GM12878 (cell line): ENCODE results near the gene NDRG4. TPM values are rescaled to one million over a fixed set of nuclear protein-coding genes. Genes with fewer than 3 reads are reported as not detected.

Source experiments
- ATAC-seq: fragments of 200-7000 bp; cut with Tn5 transposase; 3 replicates; pipeline ENCODE4 v1.9.1; 2020; ENCODE audit warnings: mild to moderate bottlenecking, moderate library complexity
- BruUV-seq: library from RNA; stranded (reverse); fragments of 400-500 nt; replicated peaks from 2 replicates; lab custom pipeline; 2021; lab: Mats Ljungman, UMichigan
- CTCF ChIA-PET: fragments of 300-600 bp; sonication (Branson Sonifier 250); formaldehyde crosslinking; extraction: SDS; loops from one replicate; lab custom pipeline; 2021; ENCODE audit warnings: inconsistent platforms; lab: Yijun Ruan, JAX
- POLR2A ChIA-PET: fragments of 350-600 bp; formaldehyde crosslinking; extraction: SDS; loops from one replicate; lab custom pipeline; 2021; ENCODE audit warnings: inconsistent platforms; lab: Charles Lee
- RAD21 ChIA-PET: fragments of 300-600 bp; sonication (Branson Sonifier 250); formaldehyde crosslinking; loops from one replicate; lab custom pipeline; 2023; ENCODE audit warnings: antibody characterized with exemption; ENCODE audit not compliant: unreplicated experiment; lab: Charles Lee
- SMC1A ChIA-PET: fragments of 300-600 bp; sonication (Branson Sonifier 250); formaldehyde crosslinking; loops from one replicate; lab custom pipeline; 2023; ENCODE audit not compliant: unreplicated experiment, uncharacterized antibody; lab: Charles Lee
- DNase-seq: peaks from one replicate; pipeline ENCODE4 v3.0.0-alpha.2; 2011; ENCODE audit warnings: low read depth, low spot score
- FAIRE-seq: peaks from 3 replicates; lab custom pipeline; 2011; peaks lifted over from hg19 to GRCh38; lab: Jason Lieb, UNC
- H2AFZ ChIP-seq: 2 replicates; pipeline ENCODE4 v1.6.0; 2011; ENCODE audit warnings: low read depth, low read length, control low read depth; ENCODE audit not compliant: control insufficient read depth
- H3K27ac ChIP-seq: 2 replicates; pipeline ENCODE4 v1.5.1; 2011; ENCODE audit warnings: control low read depth; ENCODE audit not compliant: control insufficient read depth, insufficient read depth
- H3K27me3 ChIP-seq, 2 experiments: replicated peaks in 1 of 2; 2 replicates each; pipeline versions ENCODE4 v1.6.0 to v1.6.1; 2011; ENCODE audit warnings: low read length in 1 of 2; ENCODE audit not compliant: control insufficient read depth in 2 of 2, insufficient read depth in 2 of 2
- H3K36me3 ChIP-seq, 2 experiments: 2 replicates each; pipeline ENCODE4 v1.5.1; 2011; ENCODE audit warnings: low read length in 1 of 2; ENCODE audit not compliant: control insufficient read depth in 2 of 2, insufficient read depth in 2 of 2
- H3K4me1 ChIP-seq: 2 replicates; pipeline ENCODE4 v1.6.1; 2011; ENCODE audit warnings: mild to moderate bottlenecking, low read length, moderate library complexity, mixed read lengths; ENCODE audit not compliant: control insufficient read depth, insufficient read depth
- H3K4me2 ChIP-seq: 2 replicates; pipeline ENCODE4 v1.6.0; 2011; ENCODE audit warnings: control low read depth; ENCODE audit not compliant: control insufficient read depth, insufficient read depth
- H3K4me3 ChIP-seq: fragments of 200-600 bp; sonication (generic); 2 replicates; pipeline ENCODE4 v1.5.1; 2016
- H3K79me2 ChIP-seq: 2 replicates; pipeline ENCODE4 v1.6.0; 2011; ENCODE audit warnings: low read length; ENCODE audit not compliant: control insufficient read depth, insufficient read depth
- H3K9ac ChIP-seq: 2 replicates; pipeline ENCODE4 v1.8.0; 2011; ENCODE audit warnings: low read length, control low read depth, mixed read lengths; ENCODE audit not compliant: control insufficient read depth, insufficient read depth
- H3K9me3 ChIP-seq: replicated peaks from 3 replicates; pipeline ENCODE4 v1.5.1; 2011; ENCODE audit warnings: mild to moderate bottlenecking, low read length; ENCODE audit not compliant: control insufficient read depth, insufficient read depth
- H4K20me1 ChIP-seq: 2 replicates; pipeline ENCODE4 v1.6.0; 2011; ENCODE audit not compliant: control insufficient read depth, insufficient read depth
- BCL11A ChIP-seq: IDR thresholded peaks from 2 replicates; pipeline ENCODE4 v1.6.1; 2011; ENCODE audit warnings: low read depth, low read length
- FOXK2 ChIP-seq: fragments of 450-650 bp; IDR thresholded peaks from 2 replicates; pipeline ENCODE4 v1.6.1; 2017; ENCODE audit warnings: mild to moderate bottlenecking, moderate library complexity
- PBX3 ChIP-seq: IDR thresholded peaks from 2 replicates; pipeline ENCODE4 v1.6.1; 2011; ENCODE audit warnings: mild to moderate bottlenecking, low read depth, low read length, moderate library complexity; ENCODE audit not compliant: insufficient replicate concordance
- PML ChIP-seq: IDR thresholded peaks from 2 replicates; pipeline ENCODE4 v1.6.1; 2012; ENCODE audit warnings: low read length, inconsistent platforms
- SMC3 ChIP-seq: IDR thresholded peaks from 2 replicates; pipeline ENCODE4 v1.6.1; 2011; ENCODE audit warnings: low read length, improper control_type of control experiment, borderline replicate concordance
- whole genome bisulfite sequencing: methylation state at CpG from one replicate; pipeline ENCODE4 v1.1.6; 2016; ENCODE audit warnings: low lambda C conversion rate; ENCODE audit not compliant: insufficient replicate concordance, insufficient coverage; ENCODE audit errors: missing lambda C conversion rate; 5-methylcytosine and 5-hydroxymethylcytosine counted together
- in situ Hi-C: fragments of 300-500 bp; cut with MboI; formaldehyde crosslinking; loops from 9 replicates; pipeline ENCODE4 v1.14.3; 2018; ENCODE audit warnings: mixed read lengths
- intact Hi-C: fragments of 100-400 bp; cut with micrococcal nuclease; formaldehyde crosslinking; loops from one replicate; pipeline ENCODE4 v1.14.2; 2022; ENCODE audit not compliant: unreplicated experiment
- polyA plus RNA-seq, 11 experiments: library from polyadenylated mRNA; depleted of rRNA in 4 of 11; unstranded in 6 of 11; stranded (reverse) in 5 of 11; fragments of >200 nt; fragmentation: Nextera tagmentation in 4 of 11; fragmentation: Illumina TruSeq in 1 of 11; extraction: Ambion mirVana in 4 of 11; extraction: Trizol in 1 of 11; gene quantifications; 1 replicate in 1 of 11; 2 replicates in 10 of 11; pipeline versions ENCODE4 v1.2.1 to v1.2.3, GENCODE V29; 2011 to 2016; ENCODE audit warnings: inconsistent platforms in 2 of 11, missing spikeins in 2 of 11, low read depth in 1 of 11
- total RNA-seq, 4 experiments: library from RNA; depleted of rRNA in 3 of 4; stranded (reverse); fragments of >200 nt in 3 of 4; fragmentation: Illumina TruSeq in 1 of 4; extraction: Trizol in 1 of 4; gene quantifications; 2 replicates each; pipeline versions ENCODE4 v1.2.1 to v1.2.3, GENCODE V29; 2013 to 2021
- TF ChIP-seq, protein P1 (sequence below): fragments of 450-650 bp; IDR thresholded peaks from 2 replicates; pipeline ENCODE4 v1.6.1; 2017; ENCODE audit warnings: mild to moderate bottlenecking, moderate library complexity

The NDRG4 gene
- total and polyA plus RNA-seq, 10 of the 15 experiments (the other 5 are each of a cell fraction or from before 2014, with no cell fraction given): 0.33 to 3.8 (median 2.5) TPM

DNA sequence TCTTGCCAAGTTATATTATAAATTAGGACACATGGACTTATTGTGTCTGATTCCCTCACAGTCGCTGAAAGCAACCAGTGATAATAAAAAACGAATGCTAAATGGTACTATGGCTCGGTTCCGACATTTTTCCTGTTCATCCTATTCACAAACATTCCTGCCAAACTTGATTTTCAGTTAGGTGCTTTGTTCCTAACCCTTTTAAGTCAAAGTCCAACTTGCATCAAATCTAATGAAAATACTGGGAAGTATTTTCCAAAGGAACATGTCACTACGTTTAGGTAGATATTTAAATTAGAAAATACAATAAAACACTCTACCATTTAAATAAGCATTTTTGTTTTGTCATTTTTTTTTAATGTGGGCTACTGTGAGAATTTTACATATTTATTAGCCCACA, 36.3 kb downstream of the NDRG4 start:
- ATAC-seq: no peak
- intact Hi-C loops (loop anchor here (5.0 kb wide), 1 partner anchor 41 kb away; no protein-coding TSS in a partner anchor), in situ Hi-C loops (no loop called here)
- no TSS peak for BruUV-seq
- H3K9me3 ChIP-seq: no peaks in the 10 kb centered on the region
- DNase-seq: no peak
- TF ChIP-seq SMC3 (no peak), PBX3 (no peak), BCL11A (no peak), PML (no peak), FOXK2 (no peak)
- TF ChIP-seq, protein P1, sequence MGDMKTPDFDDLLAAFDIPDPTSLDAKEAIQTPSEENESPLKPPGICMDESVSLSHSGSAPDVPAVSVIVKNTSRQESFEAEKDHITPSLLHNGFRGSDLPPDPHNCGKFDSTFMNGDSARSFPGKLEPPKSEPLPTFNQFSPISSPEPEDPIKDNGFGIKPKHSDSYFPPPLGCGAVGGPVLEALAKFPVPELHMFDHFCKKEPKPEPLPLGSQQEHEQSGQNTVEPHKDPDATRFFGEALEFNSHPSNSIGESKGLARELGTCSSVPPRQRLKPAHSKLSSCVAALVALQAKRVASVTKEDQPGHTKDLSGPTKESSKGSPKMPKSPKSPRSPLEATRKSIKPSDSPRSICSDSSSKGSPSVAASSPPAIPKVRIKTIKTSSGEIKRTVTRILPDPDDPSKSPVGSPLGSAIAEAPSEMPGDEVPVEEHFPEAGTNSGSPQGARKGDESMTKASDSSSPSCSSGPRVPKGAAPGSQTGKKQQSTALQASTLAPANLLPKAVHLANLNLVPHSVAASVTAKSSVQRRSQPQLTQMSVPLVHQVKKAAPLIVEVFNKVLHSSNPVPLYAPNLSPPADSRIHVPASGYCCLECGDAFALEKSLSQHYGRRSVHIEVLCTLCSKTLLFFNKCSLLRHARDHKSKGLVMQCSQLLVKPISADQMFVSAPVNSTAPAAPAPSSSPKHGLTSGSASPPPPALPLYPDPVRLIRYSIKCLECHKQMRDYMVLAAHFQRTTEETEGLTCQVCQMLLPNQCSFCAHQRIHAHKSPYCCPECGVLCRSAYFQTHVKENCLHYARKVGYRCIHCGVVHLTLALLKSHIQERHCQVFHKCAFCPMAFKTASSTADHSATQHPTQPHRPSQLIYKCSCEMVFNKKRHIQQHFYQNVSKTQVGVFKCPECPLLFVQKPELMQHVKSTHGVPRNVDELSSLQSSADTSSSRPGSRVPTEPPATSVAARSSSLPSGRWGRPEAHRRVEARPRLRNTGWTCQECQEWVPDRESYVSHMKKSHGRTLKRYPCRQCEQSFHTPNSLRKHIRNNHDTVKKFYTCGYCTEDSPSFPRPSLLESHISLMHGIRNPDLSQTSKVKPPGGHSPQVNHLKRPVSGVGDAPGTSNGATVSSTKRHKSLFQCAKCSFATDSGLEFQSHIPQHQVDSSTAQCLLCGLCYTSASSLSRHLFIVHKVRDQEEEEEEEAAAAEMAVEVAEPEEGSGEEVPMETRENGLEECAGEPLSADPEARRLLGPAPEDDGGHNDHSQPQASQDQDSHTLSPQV: no peak
- SMC1A ChIA-PET: interaction anchor here (1.0 kb wide), 1 partner anchor 9 kb away, joined by 3 read pairs; no protein-coding TSS in a partner anchor
- RAD21 ChIA-PET: no interaction called here
- peaks cover 20 to 61% of the 10 kb centered on the region in 2 experiments for H3K36me3 ChIP-seq
- H3K4me1 ChIP-seq: no peaks in the 10 kb centered on the region
- H3K4me3 ChIP-seq: no peak overlapping the region
- no peaks in the 10 kb centered on the region for H3K79me2 ChIP-seq
- POLR2A ChIA-PET: no interaction called here
- CTCF ChIA-PET: interaction anchor here (0.9 kb wide), 1 partner anchor 9 kb away, joined by 3 read pairs; no protein-coding TSS in a partner anchor
- H2AFZ ChIP-seq: no peak overlapping the region
- no peak overlapping the region for H3K27ac ChIP-seq
- H3K27me3 ChIP-seq: no peaks in the 10 kb centered on the region
- H4K20me1 ChIP-seq: no peaks in the 10 kb centered on the region
- no peak overlapping the region for H3K9ac ChIP-seq
- FAIRE-seq: no peak
- WGBS: 97% methylated on average over 5 of the region's 5 CpGs
- no peak overlapping the region for H3K4me2 ChIP-seq
